HG03095 (cell line): ENCODE measurements around the gene SON.
"Not testable (repeated sequence)": the region's sequence is repeated elsewhere in the genome, so short reads cannot be mapped to it uniquely, and the experiment has no call there.

Experiments used
- ATAC-seq: cut with Tn5 transposase; IDR thresholded peaks from one replicate; pipeline ENCODE4 v1.9.1; 2021; ENCODE audit warnings: moderate library complexity; ENCODE audit not compliant: unreplicated experiment

The SON gene

GRCh38 chr21:33566514-33566913 lies 23.7 kb downstream of the SON start:
- ATAC-seq = no peak

GRCh38 chr21:33567914-33568313 lies 25.1 kb downstream of the SON start:
- ATAC-seq = no peak

GRCh38 chr21:33568448-33568847 lies 25.6 kb downstream of the SON start:
- no peak for ATAC-seq

- ATAC-seq = no peak
Observed at GRCh38 chr21:33569991-33570390, 27.2 kb downstream of the SON start.

GRCh38 chr21:33572350-33572749 lies 29.5 kb downstream of the SON start:
- ATAC-seq = no peak

GRCh38 chr21:33576741-33577141 lies 33.9 kb downstream of the SON start:
- not testable (repeated sequence) for ATAC-seq

- no peak for ATAC-seq
Observed at GRCh38 chr21:33578214-33578613, 35.4 kb downstream of the SON start.

GRCh38 chr21:33578959-33579542 lies 36.2 kb downstream of the SON start:
- no peak for ATAC-seq

- no peak for ATAC-seq
Observed at GRCh38 chr21:33584455-33584854, 41.6 kb downstream of the SON start.

GRCh38 chr21:33586927-33587326 lies 44.1 kb downstream of the SON start:
- ATAC-seq = no peak

- peak; percentile 31 for ATAC-seq
Observed at GRCh38 chr21:33587792-33588484, 45.1 kb downstream of the SON start.

GRCh38 chr21:33588485-33589335 lies 45.9 kb downstream of the SON start, which contains the start of gene DONSON:
Gene DONSON (minus strand): TSS chr21:33588684. CDS start chr21:33588641, 43 bp downstream.
- peak; percentile 86 for ATAC-seq

- ATAC-seq = no peak
Observed at GRCh38 chr21:33598051-33598450, 55.2 kb downstream of the SON start.

GRCh38 chr21:33608559-33608958 lies 65.7 kb downstream of the SON start:
- no peak for ATAC-seq

GRCh38 chr21:33611006-33611744 lies 68.3 kb downstream of the SON start:
- no peak for ATAC-seq

GRCh38 chr21:33617565-33617964 lies 74.7 kb downstream of the SON start:
- ATAC-seq = not testable (repeated sequence)

- ATAC-seq = no peak
Observed at GRCh38 chr21:33618407-33618806, 75.6 kb downstream of the SON start.

GRCh38 chr21:33619726-33620125 lies 76.9 kb downstream of the SON start:
- ATAC-seq = no peak

GRCh38 chr21:33622253-33622652 lies 79.4 kb downstream of the SON start:
- no peak for ATAC-seq

- ATAC-seq = not testable (repeated sequence)
Observed at GRCh38 chr21:33626151-33626550, 83.3 kb downstream of the SON start.
